T-helper 2 cell (primary cell): Measurements from ENCODE around the gene ATAD2B.

Experiments used
- DNase-seq, 5 experiments: peaks; one replicate each; pipeline versions ENCODE4 v3.0.0 to v3.0.0-alpha.2; 2012 to 2022

Gene ATAD2B

DNA sequence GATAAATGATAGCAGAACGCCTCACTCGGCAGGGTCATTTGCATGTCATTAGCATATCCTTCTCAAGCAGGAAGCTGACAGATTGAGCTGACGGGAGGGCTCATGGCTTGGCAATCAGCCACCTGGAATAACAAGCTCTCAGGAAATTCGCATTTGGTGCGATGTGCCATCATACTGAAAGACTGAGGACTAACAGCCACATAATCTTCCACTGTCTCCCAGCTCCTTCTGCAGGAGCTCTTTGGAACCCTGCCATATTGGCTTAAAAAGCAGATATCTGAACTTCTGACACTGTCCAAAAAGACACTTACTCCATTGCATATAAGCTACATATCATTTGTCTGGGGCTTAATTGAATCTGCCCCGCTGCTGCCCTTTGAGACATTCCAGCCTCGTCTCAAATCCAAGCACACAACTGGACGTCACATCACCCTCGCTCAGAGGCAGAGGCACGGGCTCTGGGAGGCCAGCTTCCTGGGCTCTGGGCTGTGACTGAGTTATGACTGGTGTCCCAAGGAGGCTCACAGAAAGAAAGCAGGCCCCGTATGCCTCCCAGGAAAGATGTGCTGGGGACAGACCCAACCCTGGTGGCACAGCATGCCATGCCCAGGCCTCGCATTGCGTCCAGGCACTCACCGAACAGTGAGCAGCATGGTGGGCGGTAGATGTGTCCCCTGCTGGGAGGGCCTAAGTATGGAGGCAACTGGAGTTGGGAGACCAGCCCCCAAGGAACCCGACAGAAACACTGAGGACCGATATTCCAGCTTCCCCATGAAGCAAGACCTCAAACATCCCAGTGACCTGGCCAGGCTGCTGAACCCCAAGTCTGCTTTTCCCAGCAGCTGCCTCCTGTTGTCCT is 228.0 kb downstream of the ATAD2B start:
- DNase-seq: no peak
